ENCODE data around the gene CAMTA1.

The CAMTA1 gene

GRCh38 chr1:7639435-7640131, 854.3 kb downstream of the CAMTA1 start:
- DNase-seq, result no peak

GRCh38 chr1:7640350-7640749, 855.1 kb downstream of the CAMTA1 start:
- DNase-seq, result no peak

- DNase-seq, result no peak
Observed at GRCh38 chr1:7640920-7641585, 855.8 kb downstream of the CAMTA1 start.

GRCh38 chr1:7641587-7642417, 856.5 kb downstream of the CAMTA1 start:
- DNase-seq, result no peak

GRCh38 chr1:7642418-7642704, 857.1 kb downstream of the CAMTA1 start:
- no peak for DNase-seq

- no peak for DNase-seq
Observed at GRCh38 chr1:7642781-7643529, 857.7 kb downstream of the CAMTA1 start.

GRCh38 chr1:7643530-7643929, 858.3 kb downstream of the CAMTA1 start:
- no peak for DNase-seq

- DNase-seq, result no peak
Observed at GRCh38 chr1:7644086-7644485, 858.8 kb downstream of the CAMTA1 start.

GRCh38 chr1:7644961-7645750, 859.9 kb downstream of the CAMTA1 start:
- DNase-seq, result no peak

- DNase-seq, result no peak
Observed at GRCh38 chr1:7645751-7646048, 860.4 kb downstream of the CAMTA1 start.

GRCh38 chr1:7646164-7646563, 860.9 kb downstream of the CAMTA1 start:
- DNase-seq, result no peak

- DNase-seq, result peak; percentile 16
Observed at GRCh38 chr1:7646981-7647901, 862.0 kb downstream of the CAMTA1 start.

- DNase-seq, result peak; percentile 69
Observed at GRCh38 chr1:7648761-7649384, 863.6 kb downstream of the CAMTA1 start.

GRCh38 chr1:7650801-7651200, 865.5 kb downstream of the CAMTA1 start:
- no peak for DNase-seq

GRCh38 chr1:7651203-7651602, 865.9 kb downstream of the CAMTA1 start:
- no peak for DNase-seq

- DNase-seq, result no peak
Observed at GRCh38 chr1:7652061-7652460, 866.8 kb downstream of the CAMTA1 start.

- DNase-seq, result no peak
Observed at GRCh38 chr1:7652515-7653098, 867.4 kb downstream of the CAMTA1 start.

- DNase-seq, result no peak
Observed at GRCh38 chr1:7654725-7655124, 869.5 kb downstream of the CAMTA1 start.

- DNase-seq, result no peak
Observed at GRCh38 chr1:7655354-7655753, 870.1 kb downstream of the CAMTA1 start.

GRCh38 chr1:7656557-7657215, 871.4 kb downstream of the CAMTA1 start:
- no peak for DNase-seq

Measured in GDM1 (cell line).